HG02852 (cell line): ENCODE measurements around the gene JAZF1.

ENCODE experiments used
- ATAC-seq: cut with Tn5 transposase; IDR thresholded peaks from one replicate; pipeline ENCODE4 v1.9.1; 2021; ENCODE audit warnings: mild to moderate bottlenecking, moderate library complexity; ENCODE audit not compliant: unreplicated experiment

JAZF1 gene

DNA sequence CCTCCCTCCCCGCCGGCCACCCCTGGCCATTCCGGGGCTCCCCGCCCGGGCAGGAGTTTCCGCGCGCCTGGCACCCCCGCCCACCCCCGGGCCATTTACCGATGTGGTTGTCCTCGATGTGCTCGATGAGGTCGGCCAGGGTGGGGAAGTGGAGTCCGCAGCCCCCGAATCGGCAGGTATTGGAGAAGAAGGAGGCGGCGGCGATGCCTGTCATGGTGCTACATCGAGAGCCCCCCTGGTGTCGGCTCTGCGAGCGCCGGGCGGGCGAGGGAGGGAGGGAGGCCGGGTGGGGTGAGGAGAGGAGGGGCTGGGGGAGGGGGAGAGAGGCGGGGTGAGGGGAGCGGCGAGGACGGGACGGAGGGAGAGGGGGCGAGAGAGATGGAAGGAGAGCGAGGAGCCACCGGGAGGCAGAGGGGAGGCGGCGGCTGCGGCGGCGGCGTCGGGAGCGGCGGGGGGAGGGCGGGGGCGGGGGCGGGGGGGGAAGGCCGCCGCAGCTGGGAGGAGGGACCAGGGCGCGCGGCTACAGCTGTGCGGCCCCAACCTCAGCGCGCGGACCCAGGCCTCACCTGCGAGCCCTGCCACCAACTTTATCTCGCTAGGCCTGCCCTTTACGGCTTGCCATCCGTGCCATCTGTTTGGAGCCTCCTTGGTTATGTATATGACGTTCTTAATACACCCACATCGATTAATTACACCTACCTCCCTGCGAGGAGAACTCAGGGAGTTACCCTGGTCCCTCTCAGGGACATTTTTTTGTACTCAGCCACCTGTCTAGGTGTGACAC is at the start of gene JAZF1:
TSS of gene JAZF1 (minus strand) at position 432 of the 784 bp plus-strand sequence.
- peak; percentile 13 for ATAC-seq

DNA sequence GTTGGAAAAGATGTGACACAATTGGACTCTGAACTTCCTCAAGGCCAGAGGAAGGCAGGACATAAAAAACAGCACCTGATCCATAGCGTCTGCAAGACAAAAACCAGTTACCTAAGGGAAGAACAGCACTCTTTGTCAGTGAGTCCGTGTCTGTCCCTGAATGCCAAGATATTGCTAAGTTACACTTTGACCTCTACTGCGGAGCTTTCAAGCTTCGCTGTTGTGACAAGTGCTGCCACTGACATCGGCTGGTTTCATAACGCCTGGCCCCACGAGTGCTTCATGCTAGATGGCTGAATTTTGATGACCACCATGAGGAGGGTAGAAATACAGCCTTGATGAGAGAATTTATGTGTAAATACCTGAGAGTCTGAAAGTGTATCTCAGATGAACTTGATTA is 49.7 kb upstream of the JAZF1 start:
- ATAC-seq: no peak

DNA sequence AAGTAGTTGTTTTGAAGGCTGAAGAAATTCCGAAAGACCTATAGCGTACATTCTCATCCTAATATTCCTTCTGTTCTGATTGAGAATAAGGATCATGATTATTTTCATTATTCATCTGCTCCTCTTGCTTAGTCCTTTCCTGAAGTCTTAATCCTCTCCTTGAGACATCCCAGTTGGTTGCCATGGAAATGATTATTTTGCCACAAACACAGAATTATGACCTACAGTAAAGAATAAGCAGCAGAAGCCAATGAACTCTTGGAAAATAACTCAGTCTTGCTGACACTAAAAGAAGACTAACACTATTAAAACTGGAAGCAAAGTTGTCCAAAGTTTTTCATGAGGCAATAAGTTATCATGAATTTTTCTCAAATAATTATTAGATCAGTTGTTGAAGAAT is 47.8 kb upstream of the JAZF1 start:
- ATAC-seq: no peak

DNA sequence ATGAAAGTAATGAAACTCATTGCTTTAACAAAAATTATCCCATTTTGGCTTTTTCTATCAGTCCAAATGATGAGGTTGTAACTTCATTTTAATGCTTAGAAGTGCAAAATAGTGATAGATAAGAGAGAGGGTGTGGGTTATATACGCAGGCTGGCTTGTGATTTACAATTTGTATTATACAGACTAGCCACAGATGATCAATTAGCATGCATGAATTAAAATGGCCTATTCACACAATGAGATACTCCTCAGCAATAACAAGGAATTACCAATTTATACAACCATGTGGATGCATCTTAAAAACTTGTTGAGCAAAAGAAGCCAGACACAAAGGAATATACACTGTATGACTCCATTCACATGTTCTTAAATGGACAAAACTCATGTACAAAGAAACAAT is 45.4 kb upstream of the JAZF1 start:
- ATAC-seq: no peak

DNA sequence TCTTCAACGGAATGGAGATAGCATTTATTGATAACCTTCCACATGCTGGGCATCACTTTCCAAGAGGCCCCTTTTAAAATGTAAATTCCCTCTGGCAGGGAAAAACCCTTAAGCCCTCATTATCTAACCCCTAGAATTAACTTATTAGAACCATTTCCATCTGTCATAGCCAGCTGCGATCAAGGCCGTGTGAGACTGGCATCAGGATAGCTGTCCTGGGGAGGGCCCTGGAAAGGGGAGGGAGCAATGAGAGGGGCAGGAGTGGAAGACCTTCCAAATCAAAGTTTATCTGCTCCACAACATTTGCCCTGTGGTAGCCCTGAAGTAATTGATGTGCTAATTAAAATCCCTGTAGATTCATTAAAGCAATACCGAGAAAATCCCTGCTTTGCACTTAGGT is 45.0 kb upstream of the JAZF1 start:
- ATAC-seq: no peak

DNA sequence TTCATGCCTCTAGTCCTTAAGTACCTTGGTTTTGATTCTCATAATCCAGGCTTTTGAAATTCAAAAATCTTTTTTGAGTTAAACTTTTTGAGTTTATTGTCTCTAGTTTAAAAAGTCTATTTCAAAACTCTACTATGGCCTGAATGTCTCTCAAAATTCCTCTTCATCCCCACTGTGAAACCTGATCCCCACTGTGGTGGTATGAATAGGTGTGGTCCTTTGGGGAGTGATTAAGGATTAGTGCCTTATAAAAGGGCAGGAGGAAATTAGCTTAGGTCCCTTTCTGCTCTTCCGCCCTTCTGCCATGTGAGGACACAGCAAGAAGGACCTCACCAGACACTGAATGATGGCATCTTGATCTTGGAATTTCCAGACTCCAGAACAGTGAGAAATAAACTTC is 44.1 kb upstream of the JAZF1 start:
- no peak for ATAC-seq

DNA sequence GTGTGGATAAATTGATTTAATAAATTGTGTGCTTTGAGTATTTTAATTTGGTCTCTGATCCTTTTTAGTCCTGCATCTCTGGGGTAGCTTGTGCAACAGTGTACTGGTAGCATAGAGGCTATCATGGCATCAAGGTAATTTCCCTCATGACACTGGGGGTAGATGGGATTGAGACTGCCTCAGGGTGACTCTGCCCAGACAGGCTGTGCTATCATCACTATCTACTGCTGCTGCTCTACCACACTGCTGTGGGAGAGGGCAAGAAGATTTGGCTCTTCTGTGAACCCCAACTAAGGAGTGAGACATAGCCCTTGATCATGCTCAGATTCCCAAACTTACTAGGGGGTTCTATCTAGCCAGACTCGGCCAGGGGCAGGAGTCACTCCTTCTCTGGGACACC is 43.6 kb upstream of the JAZF1 start:
- no peak for ATAC-seq

DNA sequence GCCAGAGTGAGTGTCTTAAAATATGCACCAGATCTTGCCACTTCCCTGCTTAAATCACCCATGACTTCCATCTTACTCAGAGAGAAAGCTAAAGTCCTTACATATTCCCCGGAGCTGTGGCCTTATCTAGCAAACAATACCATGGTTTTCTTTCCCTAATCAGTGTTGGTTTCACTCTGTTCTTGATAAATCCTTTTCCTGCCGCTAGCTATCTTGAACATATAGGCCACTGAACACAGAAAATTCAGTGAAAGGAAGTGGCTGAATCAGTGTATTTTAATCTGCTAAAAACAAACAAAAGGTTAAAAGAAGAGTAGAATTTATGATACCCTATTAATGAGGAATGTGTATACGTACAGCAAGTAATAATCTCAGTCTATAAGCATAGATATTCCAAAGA is 42.0 kb upstream of the JAZF1 start:
- no peak for ATAC-seq

DNA sequence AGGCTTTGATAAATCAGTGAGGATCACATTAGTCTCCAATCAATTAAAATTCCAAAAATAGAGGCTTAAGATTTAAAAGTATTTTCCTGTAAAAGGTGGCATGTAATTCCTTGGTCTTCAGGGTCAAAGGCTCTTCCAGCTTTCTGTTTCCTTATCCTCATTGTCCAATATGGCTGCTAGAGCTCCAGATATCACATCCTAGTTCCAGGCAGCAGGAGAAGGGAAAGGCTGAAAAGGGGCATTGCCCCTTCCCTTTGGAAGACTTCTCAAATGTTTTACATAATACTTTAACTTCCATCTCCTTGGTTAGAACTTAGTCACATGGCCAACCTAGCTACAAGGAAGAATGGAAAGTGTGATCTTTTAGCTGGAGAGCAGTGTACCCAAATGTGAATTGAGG is 39.2 kb upstream of the JAZF1 start:
- no peak for ATAC-seq

DNA sequence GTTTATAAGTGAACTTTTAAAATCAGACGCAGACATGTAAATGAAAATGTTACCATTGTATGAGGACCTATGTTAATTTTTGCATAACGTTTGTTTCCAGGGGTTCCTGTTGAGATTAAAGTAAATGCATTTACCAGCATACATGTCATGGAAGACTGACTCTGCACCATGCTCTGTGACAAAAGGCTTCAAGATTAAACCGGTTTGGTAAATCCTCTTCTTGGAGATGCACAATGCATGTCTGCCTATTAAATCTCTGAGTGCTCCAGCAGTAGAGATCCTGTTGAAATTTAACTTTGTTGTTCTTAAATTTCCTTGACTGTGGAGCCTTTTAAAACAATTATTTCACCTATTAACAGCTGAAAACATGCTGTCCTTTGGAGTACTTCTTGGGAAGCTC is 36.5 kb upstream of the JAZF1 start:
- no peak for ATAC-seq

DNA sequence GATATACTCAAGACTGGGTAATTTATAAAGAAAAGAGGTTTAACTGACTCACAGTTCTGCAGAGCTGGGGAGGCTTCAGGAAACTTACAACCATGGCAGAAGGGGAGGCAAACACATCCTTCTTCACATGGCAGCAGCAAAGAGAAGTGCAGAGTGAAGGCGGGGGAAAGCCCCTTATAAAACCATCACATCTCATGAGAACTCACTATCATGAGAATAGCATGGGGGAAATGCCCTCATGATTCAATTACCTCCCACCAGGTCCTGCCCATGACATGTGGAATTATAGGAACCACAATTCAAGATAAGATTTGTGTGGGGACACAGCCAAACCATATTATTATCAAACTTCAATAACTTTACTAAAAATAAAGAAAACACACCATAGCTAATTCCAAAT is 30.4 kb upstream of the JAZF1 start:
- no peak for ATAC-seq

DNA sequence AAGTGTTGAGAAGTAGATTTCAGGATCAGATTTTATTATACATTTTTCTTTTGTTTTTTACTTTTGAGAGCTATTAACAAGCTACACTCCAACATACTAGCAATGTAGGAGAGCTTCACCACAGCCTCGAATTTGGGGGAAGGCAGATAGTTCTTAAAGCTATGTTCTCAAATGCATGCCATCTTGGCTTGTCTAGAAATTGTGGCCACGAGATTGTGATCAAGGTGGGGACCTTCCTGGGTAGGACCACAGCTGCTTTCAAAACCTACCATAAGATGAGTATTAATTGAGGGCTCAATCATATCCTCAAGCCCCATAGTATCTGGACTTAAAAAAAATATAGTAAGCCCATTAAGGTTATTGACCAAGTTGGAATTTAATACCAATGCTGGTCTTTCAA is 27.9 kb upstream of the JAZF1 start:
- ATAC-seq: no peak

DNA sequence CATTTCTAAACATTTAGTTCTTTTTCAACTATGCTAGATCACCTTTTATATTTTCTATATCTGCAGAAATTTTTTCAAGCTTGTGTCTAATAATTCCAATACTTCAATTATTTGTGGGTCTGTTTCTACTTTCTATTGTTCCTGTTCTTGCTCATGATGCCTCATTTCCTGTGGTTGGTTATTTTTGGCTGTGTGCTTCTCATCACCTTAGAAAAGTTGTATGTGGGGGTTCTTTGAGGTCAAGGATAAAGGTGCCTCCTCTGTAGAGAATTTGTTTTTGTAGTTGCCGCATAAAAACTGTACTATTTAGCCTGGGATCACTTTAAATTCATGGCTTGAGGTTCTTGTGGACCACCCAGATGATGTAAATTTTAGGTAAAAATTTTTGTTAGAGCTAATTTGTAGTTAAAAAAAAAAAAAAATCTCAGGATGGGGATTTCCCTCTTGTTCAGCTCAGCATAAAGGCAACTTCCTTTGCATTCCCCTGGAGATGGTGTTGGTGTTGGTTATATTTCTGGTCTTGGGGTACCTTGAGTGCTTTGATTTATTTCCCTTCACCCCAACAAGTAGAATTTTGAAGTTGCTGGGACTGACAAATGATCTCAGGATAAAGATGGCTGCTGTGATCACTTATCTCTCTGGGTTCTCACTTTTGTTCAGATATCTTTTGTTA is 27.0 kb upstream of the JAZF1 start:
- ATAC-seq: no peak

DNA sequence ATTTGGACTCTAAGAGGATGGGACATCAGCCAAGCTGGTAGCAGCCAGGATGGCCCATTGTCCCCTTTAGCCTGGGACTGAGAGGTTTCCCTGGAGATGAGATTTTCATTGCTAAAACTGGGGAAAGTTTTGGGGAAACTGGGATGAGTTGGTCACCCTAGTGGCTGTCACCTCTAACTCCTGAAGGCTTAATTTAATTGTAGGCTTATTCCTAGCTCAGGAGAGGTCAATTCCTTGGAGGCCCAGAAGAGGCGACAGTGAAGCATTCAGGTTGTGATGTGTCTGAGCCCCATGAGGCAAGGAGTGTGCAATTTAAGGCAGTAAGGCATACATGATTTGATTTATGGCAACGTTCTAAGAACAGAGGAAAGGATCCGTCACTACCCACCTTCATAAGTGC is 24.9 kb upstream of the JAZF1 start:
- no peak for ATAC-seq

DNA sequence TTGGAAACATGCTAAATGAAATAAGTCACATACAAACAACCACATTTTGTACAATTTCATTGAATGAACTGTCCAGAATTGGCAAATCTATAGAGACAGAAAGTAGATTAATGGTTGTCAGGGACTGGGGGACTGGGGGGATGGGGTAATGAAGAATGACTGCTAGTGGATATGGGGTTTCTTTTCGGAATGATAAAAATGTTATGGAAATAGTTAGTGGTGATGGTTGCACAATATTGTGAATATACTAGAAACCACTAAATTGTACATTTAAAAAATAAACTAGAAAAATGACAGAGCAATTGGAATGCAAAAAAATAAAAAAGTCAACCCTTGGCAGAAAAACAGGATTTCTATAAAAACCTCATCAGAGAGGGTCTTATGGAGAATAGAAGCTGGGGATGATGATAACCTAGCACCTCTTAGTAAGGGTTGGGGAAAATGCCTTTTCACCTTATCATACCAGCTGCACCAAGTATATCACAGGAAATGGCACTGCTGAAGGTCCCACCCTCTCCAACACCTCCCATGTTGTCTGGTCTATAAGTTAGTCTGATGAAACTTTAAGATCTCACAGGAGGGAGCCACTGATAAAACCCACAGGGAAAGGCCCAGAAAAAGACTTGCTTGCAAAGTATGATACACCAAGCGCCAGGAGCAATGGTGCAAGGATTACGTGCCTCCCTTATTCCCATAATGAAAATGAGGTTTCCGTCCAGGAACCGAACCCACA is 23.1 kb upstream of the JAZF1 start:
- no peak for ATAC-seq

DNA sequence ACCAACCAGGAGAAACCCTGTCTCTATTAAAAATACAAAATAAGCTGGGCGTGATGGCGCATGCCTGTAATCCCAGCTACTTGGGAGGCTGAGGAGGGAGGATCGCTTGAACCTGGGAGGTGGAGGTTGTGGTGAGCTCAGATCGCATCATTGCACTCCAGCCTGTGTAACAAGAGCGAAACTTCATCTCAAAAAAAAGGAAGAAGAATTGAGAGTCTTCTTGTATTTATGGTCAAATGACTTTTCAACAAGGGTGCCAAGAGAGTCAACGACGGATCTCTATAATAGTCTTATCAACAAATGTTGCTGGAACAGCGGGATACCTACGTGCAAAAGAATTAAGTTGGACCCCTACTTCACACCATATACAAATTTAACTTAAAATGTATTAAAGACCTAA is 21.6 kb upstream of the JAZF1 start:
- ATAC-seq: no peak

DNA sequence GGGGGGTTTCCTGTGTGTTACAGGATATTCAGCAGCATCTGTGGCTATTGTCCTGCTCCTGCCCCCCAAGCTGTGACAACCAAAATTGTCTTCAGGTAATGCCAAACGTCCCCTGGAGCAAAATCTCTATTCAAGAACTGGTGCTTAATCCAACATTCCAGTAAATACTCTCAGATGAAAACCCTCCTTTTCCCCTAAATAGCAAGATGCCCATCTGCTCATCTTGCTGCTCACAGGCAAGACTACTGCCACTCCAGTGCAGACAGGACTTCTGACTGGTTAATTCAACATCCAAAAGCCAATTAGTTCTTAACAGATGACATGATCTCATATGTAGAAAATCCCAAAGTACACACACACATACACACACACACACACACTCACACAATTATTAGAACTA is 20.5 kb upstream of the JAZF1 start:
- ATAC-seq: no peak

DNA sequence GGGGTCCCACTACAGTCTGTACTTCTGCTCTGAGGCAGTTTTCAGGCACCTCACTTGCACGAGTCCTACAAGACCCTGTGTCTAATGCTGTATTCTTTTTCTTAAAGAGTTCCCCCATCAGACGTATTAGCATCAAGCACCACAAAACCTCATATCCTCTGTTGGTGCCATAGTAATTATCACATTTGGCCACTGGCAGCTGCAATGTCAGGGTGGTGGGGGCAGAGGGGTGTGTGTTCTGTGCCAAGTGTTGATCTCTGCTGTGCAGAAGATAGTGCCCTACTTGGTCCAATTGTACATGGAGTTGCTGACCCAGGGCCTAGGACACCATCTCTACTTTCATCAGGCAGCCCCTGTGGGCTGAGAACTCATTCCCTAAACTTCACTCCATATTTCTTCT is 20.0 kb upstream of the JAZF1 start:
- no peak for ATAC-seq

DNA sequence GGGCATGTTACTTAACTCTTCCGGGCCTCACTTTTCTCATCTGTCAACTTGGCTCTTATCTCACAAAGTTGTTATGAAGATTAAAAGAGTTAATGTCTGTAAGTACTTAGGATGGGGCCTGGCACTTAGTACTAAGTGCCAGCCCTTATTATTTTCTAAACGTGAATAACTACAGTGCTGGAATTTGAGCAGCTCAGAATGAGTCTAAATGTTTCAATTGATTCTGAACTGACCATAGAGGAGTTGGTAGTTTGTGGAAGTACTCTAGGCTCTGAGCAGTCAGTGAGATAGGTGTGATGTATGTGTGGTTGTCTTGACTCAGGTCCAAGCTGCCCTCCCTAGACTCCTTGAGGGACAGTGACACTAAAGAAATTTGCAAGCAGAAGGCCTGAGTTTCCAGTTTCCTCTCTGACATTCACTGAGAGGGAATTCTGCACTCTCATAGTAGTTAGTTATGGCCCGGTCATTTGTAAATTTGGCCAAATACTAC is 18.5 kb upstream of the JAZF1 start:
- no peak for ATAC-seq

DNA sequence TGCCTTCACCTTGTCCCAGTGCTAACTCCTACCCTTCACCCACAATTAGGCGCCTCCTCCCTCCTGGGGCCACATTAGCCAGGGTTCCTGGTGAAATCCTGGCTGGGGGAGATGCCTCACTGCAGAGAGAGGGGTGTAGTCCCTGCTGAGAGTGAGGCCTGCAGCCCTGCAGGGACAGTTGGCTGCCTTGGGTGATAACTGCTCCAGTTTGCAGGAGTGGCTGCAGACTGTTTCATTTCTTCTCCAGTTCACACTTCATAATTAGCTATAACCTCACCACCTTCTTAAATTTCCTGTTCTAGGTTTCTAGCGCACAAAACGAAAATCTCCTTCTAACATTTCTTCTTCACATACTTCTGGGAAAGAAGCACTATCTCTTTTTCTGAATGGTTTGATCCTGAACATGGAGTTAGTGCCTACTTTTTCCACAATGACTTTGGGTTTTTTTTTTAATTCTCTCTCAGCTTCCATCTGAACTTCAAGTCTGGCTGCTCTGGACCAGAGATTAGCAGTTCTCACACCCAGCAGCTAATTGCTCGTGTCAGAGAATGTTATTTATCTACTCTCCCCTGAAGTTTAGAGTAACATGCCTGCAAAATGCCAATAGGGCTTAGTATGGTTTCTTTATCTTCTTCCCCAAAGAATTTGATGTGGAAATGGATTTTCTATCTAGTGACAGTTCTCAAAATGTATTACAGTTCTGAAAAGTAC is 15.5 kb upstream of the JAZF1 start:
- no peak for ATAC-seq
